WTC11 (cell line): Measurements from ENCODE around the gene RASGRP4.

ENCODE experiments used
- CTCF ChIP-seq: fragments of 200-600 bp; IDR thresholded peaks from 2 replicates; pipeline ENCODE4 v1.8.0; 2022; ENCODE audit warnings: antibody characterized with exemption
- MAX ChIP-seq: sonication (generic); formaldehyde crosslinking; IDR thresholded peaks from 2 replicates; pipeline ENCODE4 v1.8.0; 2022; ENCODE audit warnings: mild to moderate bottlenecking, missing genetic modification reagents
- MLX ChIP-seq: sonication (generic); formaldehyde crosslinking; IDR thresholded peaks from 2 replicates; pipeline ENCODE4 v1.8.1; 2023; ENCODE audit warnings: mild to moderate bottlenecking, missing genetic modification reagents, moderate library complexity
- MYBL2 ChIP-seq: sonication (generic); formaldehyde crosslinking; IDR thresholded peaks from 2 replicates; pipeline ENCODE4 v1.8.1; 2023; ENCODE audit warnings: mild to moderate bottlenecking, moderate library complexity, missing genetic modification reagents
- ZBTB21 ChIP-seq: sonication (generic); formaldehyde crosslinking; IDR thresholded peaks from 2 replicates; pipeline ENCODE4 v1.8.1; 2023; ENCODE audit warnings: mild to moderate bottlenecking, missing genetic modification reagents, borderline replicate concordance
- ZNF317 ChIP-seq: sonication (generic); formaldehyde crosslinking; IDR thresholded peaks from 2 replicates; pipeline ENCODE4 v1.8.1; 2023; ENCODE audit warnings: low read depth, mild to moderate bottlenecking, moderate library complexity, missing genetic modification reagents, borderline replicate concordance

GRCh38 chr19:38445362-38445761 is 19.3 kb upstream of the RASGRP4 start:
- TF ChIP-seq CTCF (no peak), MYBL2 (CRISPR knock-in tag) (no peak), MAX (CRISPR knock-in tag) (no peak), ZBTB21 (no peak), ZNF317 (no peak), MLX (CRISPR knock-in tag) (no peak)
